RWPE1 (cell line): ENCODE data around the gene AHSG.

Source experiments
- CTCF ChIA-PET: fragments of 350-600 bp; sonication (Branson Sonifier 250); formaldehyde crosslinking; extraction: SDS; loops from one replicate; lab custom pipeline; 2021; lab: Yijun Ruan, JAX
- POLR2A ChIA-PET: fragments of 400-600 bp; formaldehyde crosslinking; extraction: SDS; loops from one replicate; lab custom pipeline; 2020; ENCODE audit warnings: antibody characterized with exemption; ENCODE audit not compliant: low non-redundant PET; lab: Yijun Ruan, JAX
- DNase-seq: peaks from one replicate; pipeline ENCODE4 v3.0.0; 2012; ENCODE audit warnings: low spot score
- H3K27ac ChIP-seq: fragments of 450-650 bp; 2 replicates; pipeline ENCODE4 v1.5.1; 2017
- CTCF ChIP-seq: fragments of 450-650 bp; conservative IDR thresholded peaks from 2 replicates; pipeline ENCODE4 v1.5.1; 2017; ENCODE audit warnings: low read depth, mild to moderate bottlenecking

AHSG gene

GRCh38 chr3:186605561-186606545, 7.0 kb upstream of the AHSG start:
- CTCF ChIA-PET, result interaction anchor here (0.5 to 0.6 kb wide), 2 partner anchors 16 to 395 kb away, joined by 3 to 4 read pairs; no protein-coding TSS in a partner anchor
- no peak for TF ChIP-seq CTCF
- DNase-seq, result no peak
- POLR2A ChIA-PET, result no interaction called here
- H3K27ac ChIP-seq, result no peak overlapping the region

- no peak for DNase-seq
- POLR2A ChIA-PET, result no interaction called here
These were observed 4.1 kb upstream of the AHSG start for GRCh38 chr3:186608624-186609215.

GRCh38 chr3:186609247-186609868, 3.5 kb upstream of the AHSG start:
- POLR2A ChIA-PET, result no interaction called here

More at GRCh38 chr3:186608624-186609215, 4.1 kb upstream of the AHSG start:
- H3K27ac ChIP-seq, result no peak overlapping the region
- TF ChIP-seq CTCF, result no peak
- CTCF ChIA-PET, result interaction anchor here (0.6 to 1.0 kb wide), 4 partner anchors 11 to 175 kb away, joined by 3 to 8 read pairs (median 3); partner anchors contain the start of gene EIF4A2

GRCh38 chr3:186612065-186612464, 795 bp upstream of the AHSG start:
- no peak for TF ChIP-seq CTCF
- ChIA-PET POLR2A (no interaction called here), CTCF (interaction anchor here (0.6 kb wide), 1 partner anchor 8 kb away, joined by 4 read pairs; no protein-coding TSS in a partner anchor)
- no peak overlapping the region for H3K27ac ChIP-seq
- no peak for DNase-seq

More at GRCh38 chr3:186609247-186609868, 3.5 kb upstream of the AHSG start:
- no peak overlapping the region for H3K27ac ChIP-seq
- DNase-seq, result peak; percentile 55
- TF ChIP-seq CTCF, result no peak; the same call in 1 of the 2 replicates
- CTCF ChIA-PET, result interaction anchor here (0.6 to 1.0 kb wide), 5 partner anchors 12 to 666 kb away, joined by 3 to 8 read pairs (median 3); partner anchors contain the start of gene EIF4A2

- H3K27ac ChIP-seq, result no peak overlapping the region
- CTCF ChIA-PET, result interaction anchor here (0.8 to 1.8 kb wide), 4 partner anchors 13 to 278 kb away, joined by 3 to 6 read pairs (median 4); partner anchors contain the start of gene DNAJB11
- POLR2A ChIA-PET, result no interaction called here
- DNase-seq, result no peak
- no peak for TF ChIP-seq CTCF
These were observed 891 bp downstream of the AHSG start for GRCh38 chr3:186613637-186614265.

- ChIA-PET CTCF (interaction anchor here (0.5 to 1.8 kb wide), 28 partner anchors 9 to 773 kb away, joined by 3 to 15 read pairs (median 4); partner anchors contain the start of gene DNAJB11), POLR2A (no interaction called here)
- no peak overlapping the region for H3K27ac ChIP-seq
- no peak for TF ChIP-seq CTCF
- no peak for DNase-seq
These were observed 1.4 kb downstream of the AHSG start for GRCh38 chr3:186614266-186614596.
